ENCODE measurements around the gene FOXL3.

GRCh38 chr7:288671-289101 is 1.3 kb upstream of the FOXL3 start:
- TF ChIP-seq CTCF (conservative IDR thresholded peaks at IDR 0.05) = no peak
- TF ChIP-seq EZH2 (IDR thresholded peaks at IDR 0.05; ENCODE audit: low read depth) = no peak

Data from PC-9 (cell line).